Peyer's patch (tissue), 4 donors: ENCODE results near the gene INPP5F. TPM values are rescaled to one million over a fixed set of nuclear protein-coding genes. Genes with fewer than 3 reads are reported as not detected.
A peak's percentile ranks its signal among the peaks of the same experiment; 100 is the strongest.

Experiments used
- DNase-seq, 3 donors: peaks; one replicate each; pipeline ENCODE4 v3.0.0-alpha.2; 2017 to 2019
- H3K27ac ChIP-seq, 4 donors: fragments of 200-600 bp; sonication (generic); one replicate each; pipeline ENCODE4 v1.5.1; 2016 to 2019
- H3K27me3 ChIP-seq, 2 donors: fragments of 200-600 bp; sonication (generic); one replicate each; pipeline ENCODE4 v1.5.1; 2019
- H3K36me3 ChIP-seq, 3 donors: fragments of 200-600 bp; sonication (generic); one replicate each; pipeline ENCODE4 v1.5.1; 2016 to 2019
- H3K4me1 ChIP-seq, 4 donors: fragments of 200-600 bp; sonication (generic); one replicate each; pipeline ENCODE4 v1.5.1; 2016 to 2019
- H3K4me3 ChIP-seq, 4 donors: fragments of 200-600 bp; sonication (generic); 1 replicate in 3 of 4; 2 replicates in 1 of 4; pipeline ENCODE4 v1.5.1; 2016 to 2019; ENCODE audit warnings: mild to moderate bottlenecking in 1 of 4
- H3K9me3 ChIP-seq, 4 donors: fragments of 200-600 bp; sonication (generic); one replicate each; pipeline ENCODE4 v1.5.1; 2016 to 2019; ENCODE audit warnings: mild to moderate bottlenecking in 1 of 4
- CTCF ChIP-seq, 6 experiments: fragments of 450-650 bp in 4 of 6; fragments of 200-600 bp in 2 of 6; sonication (generic) in 1 of 6; IDR thresholded peaks; one replicate each; pipeline ENCODE4 v1.5.1; 2017 to 2019; ENCODE audit warnings: antibody characterized with exemption in 6 of 6, mild to moderate bottlenecking in 3 of 6, moderate library complexity in 1 of 6
- POLR2A ChIP-seq, 2 donors: fragments of 450-650 bp; IDR thresholded peaks; one replicate each; pipeline ENCODE4 v1.5.1; 2017; ENCODE audit warnings: antibody characterized with exemption in 2 of 2, mild to moderate bottlenecking in 2 of 2, moderate library complexity in 2 of 2
- total RNA-seq, 4 donors: library from RNA; depleted of rRNA; stranded (reverse); fragments of >200 nt; gene quantifications; one replicate each; pipeline ENCODE4 v1.1.0, GENCODE V29; 2016

The INPP5F gene
- total RNA-seq, 4 donors from 2014 or later, result 6.5 to 37.1 (median 10.2) TPM

DNA sequence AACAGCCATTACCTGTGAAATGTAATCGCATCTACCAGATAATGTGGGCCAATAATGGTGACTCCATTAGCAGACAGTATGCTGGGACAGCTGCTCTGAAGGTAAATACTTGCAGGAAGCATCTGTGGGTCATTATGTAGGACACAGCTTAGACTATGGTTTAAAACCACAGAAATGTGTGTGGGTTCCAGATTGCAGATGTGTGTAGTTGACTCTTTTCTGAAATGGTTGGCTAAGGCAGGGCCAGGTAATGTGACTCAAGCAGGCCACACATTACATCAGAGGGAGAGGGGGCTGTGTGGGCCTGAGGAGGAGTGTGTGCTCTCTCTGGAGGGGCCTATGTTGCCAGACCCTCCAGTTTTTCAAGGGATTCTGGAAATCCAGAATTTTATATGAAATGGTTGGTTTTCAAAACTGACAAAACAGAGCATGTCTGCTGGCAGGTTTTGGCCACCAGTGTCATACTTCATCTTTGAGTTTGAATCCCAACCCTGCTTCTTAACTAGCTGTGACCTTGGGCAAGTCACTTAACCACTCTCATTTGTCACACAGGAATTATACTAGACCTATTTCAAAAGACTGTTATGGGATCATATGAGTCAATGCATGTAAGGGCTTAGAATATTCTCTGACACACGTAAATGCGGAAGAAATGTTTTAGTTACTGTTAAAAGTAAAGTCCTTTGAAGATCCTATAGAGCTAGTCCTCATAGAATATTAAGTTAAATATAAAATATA is 82.3 kb downstream of the INPP5F start:
- DNase-seq, result no peak
- Histone ChIP-seq H3K36me3 (peaks cover 0 to 11% (median 0%) of the 10 kb centered on the region in 3 donors), H3K27me3 (no peaks in the 10 kb centered on the region), H3K9me3 (no peaks in the 10 kb centered on the region), H3K27ac (no peak overlapping the region), H3K4me3 (no peak overlapping the region), H3K4me1 (no peaks in the 10 kb centered on the region)
- TF ChIP-seq POLR2A (IDR thresholded peaks at IDR 0.05), result no peak
- TF ChIP-seq CTCF (IDR thresholded peaks at IDR 0.05), result no peak

GRCh38 chr10:119811122-119811521 is 85.3 kb downstream of the INPP5F start:
- no peaks in the 10 kb centered on the region for H3K4me1 ChIP-seq
- DNase-seq, result no peak
- H3K4me3 ChIP-seq, result no peak overlapping the region
- H3K9me3 ChIP-seq, result no peaks in the 10 kb centered on the region
- no peaks in the 10 kb centered on the region for H3K27me3 ChIP-seq
- no peak for TF ChIP-seq POLR2A (IDR thresholded peaks at IDR 0.05)
- TF ChIP-seq CTCF (IDR thresholded peaks at IDR 0.05), result no peak
- H3K27ac ChIP-seq, result no peak overlapping the region
- no peaks in the 10 kb centered on the region for H3K36me3 ChIP-seq

- H3K27me3 ChIP-seq, result no peaks in the 10 kb centered on the region
- H3K4me1 ChIP-seq, result no peaks in the 10 kb centered on the region
- TF ChIP-seq POLR2A (IDR thresholded peaks at IDR 0.05), result no peak
- TF ChIP-seq CTCF (IDR thresholded peaks at IDR 0.05), result no peak
- H3K4me3 ChIP-seq, result no peak overlapping the region
- no peak overlapping the region for H3K27ac ChIP-seq
- H3K9me3 ChIP-seq, result no peaks in the 10 kb centered on the region
- DNase-seq, result no peak
- no peaks in the 10 kb centered on the region for H3K36me3 ChIP-seq
Observed at GRCh38 chr10:119812684-119813083, 86.8 kb downstream of the INPP5F start.

- Histone ChIP-seq H3K36me3 (peaks cover 0 to 3% (median 0%) of the 10 kb centered on the region in 3 donors), H3K4me3 (no peak overlapping the region), H3K4me1 (no peaks in the 10 kb centered on the region), H3K9me3 (no peaks in the 10 kb centered on the region), H3K27ac (no peak overlapping the region), H3K27me3 (no peaks in the 10 kb centered on the region)
- DNase-seq, result no peak
- no peak for TF ChIP-seq CTCF (IDR thresholded peaks at IDR 0.05)
- no peak for TF ChIP-seq POLR2A (IDR thresholded peaks at IDR 0.05)
Observed at GRCh38 chr10:119815671-119816070, 89.8 kb downstream of the INPP5F start.

DNA sequence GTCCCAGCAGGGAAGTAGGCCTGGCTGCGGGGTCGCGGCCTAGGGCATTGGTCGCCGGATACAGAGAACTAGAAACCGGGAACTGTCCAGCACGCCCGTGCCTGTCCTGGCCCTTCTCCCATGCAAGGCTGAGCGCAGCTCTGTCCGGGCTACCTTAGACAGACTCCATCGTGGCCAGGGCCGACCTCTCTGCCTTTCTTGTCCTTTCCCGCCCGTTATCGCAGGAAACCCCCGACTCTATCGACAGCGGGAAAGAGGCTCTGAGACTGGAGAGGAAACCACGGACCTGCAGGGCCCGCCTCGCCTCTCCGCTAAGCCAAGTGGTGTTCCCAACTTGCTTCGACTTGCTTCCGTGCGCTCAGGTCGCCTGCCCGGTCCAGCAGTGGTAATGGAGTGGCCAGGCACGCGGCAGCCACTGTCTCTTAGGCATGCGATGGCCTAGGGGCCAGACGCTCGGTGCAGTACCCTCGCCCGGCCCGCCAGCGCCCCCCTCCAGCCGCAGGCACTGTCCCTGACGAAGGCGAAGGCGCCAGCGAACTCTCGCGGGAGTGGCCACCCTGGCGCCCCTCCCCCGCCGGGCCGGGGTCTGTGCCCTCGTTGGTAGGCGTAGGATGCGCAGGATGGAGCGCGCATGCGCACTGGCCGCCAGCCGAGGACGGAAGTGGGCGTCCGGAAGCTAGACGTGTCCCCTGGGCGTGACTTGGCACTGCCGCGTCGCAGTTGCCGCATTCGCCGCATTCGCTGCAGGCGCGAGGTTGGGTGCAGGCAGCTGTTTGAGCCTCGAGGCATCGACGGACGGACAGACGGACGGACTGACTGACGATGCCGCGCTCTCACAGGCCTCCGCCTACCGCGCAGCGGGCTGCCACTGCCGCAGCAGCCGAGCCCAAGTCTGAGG is 92.4 kb downstream of the INPP5F start:
- H3K4me1 ChIP-seq, result no peaks in the 10 kb centered on the region
- H3K27ac ChIP-seq, result no peak overlapping the region
- DNase-seq, result peak in 2 of 3 donors; percentile 52 to 53
- peaks cover 0 to 7% (median 0%) of the 10 kb centered on the region in 3 donors for H3K36me3 ChIP-seq
- H3K4me3 ChIP-seq, result peak overlapping the region in 1 of 4 donors; percentile 25
- TF ChIP-seq POLR2A (IDR thresholded peaks at IDR 0.05), result no peak
- no peak for TF ChIP-seq CTCF (IDR thresholded peaks at IDR 0.05)
- H3K9me3 ChIP-seq, result no peaks in the 10 kb centered on the region
- H3K27me3 ChIP-seq, result no peaks in the 10 kb centered on the region
